NB4 (cell line): ENCODE data around the gene PRMT7.

Experiments used
- CTCF ChIP-seq: IDR thresholded peaks from one replicate; pipeline ENCODE4 v1.5.1; 2012; ENCODE audit warnings: low read depth, low read length
- MAX ChIP-seq: IDR thresholded peaks from 2 replicates; pipeline ENCODE4 v1.6.1; 2011; ENCODE audit warnings: low read depth, low read length
- POLR2A ChIP-seq: IDR thresholded peaks from 2 replicates; pipeline ENCODE4 v1.6.1; 2011; ENCODE audit warnings: mild to moderate bottlenecking; ENCODE audit not compliant: insufficient read length; ENCODE audit errors: extremely low read depth

- TF ChIP-seq CTCF (no peak), POLR2A (no peak), MAX (no peak)
These were observed 41.0 kb upstream of the PRMT7 start for GRCh38 chr16:68269793-68270192.
